AG09309 (cell line): ENCODE measurements around the gene RXRB.

Experiments
- DNase-seq: peaks from one replicate; pipeline ENCODE4 v3.0.0-alpha.2; 2010; ENCODE audit warnings: low read depth
- H3K4me3 ChIP-seq: 2 replicates; pipeline ENCODE4 v1.5.1; 2011; ENCODE audit warnings: mild to moderate bottlenecking, low read depth, low read length, moderate library complexity; ENCODE audit not compliant: control insufficient read depth
- TF ChIP-seq, protein P1 (sequence below): IDR thresholded peaks from 2 replicates; pipeline ENCODE4 v1.5.1; 2011; ENCODE audit warnings: mild to moderate bottlenecking, low read depth, low read length, inconsistent platforms; ENCODE audit not compliant: insufficient read depth, control insufficient read depth; ENCODE audit errors: missing control alignments

RXRB gene

DNA sequence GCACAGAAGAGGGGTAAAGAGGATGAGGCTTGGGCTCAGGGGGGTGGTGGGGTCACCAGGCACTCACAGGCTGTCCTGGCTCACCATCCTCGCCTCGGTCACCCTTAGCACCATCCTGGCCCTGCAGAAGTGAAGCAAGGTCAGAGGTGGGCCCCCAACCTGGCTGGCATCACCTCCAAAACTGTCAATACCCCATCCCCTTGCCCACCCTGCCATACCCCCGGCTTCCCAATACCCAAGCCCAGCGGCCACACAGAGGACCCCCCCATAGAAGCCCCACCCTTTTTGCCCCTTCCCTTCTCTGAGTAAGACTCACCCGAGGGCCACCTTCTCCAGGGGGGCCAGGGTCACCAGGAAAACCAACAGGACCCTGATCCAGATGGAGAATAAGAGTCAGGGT lies 31.8 kb downstream of the RXRB start:
- no peak overlapping the region for H3K4me3 ChIP-seq
- no peak for DNase-seq
- TF ChIP-seq, protein P1, sequence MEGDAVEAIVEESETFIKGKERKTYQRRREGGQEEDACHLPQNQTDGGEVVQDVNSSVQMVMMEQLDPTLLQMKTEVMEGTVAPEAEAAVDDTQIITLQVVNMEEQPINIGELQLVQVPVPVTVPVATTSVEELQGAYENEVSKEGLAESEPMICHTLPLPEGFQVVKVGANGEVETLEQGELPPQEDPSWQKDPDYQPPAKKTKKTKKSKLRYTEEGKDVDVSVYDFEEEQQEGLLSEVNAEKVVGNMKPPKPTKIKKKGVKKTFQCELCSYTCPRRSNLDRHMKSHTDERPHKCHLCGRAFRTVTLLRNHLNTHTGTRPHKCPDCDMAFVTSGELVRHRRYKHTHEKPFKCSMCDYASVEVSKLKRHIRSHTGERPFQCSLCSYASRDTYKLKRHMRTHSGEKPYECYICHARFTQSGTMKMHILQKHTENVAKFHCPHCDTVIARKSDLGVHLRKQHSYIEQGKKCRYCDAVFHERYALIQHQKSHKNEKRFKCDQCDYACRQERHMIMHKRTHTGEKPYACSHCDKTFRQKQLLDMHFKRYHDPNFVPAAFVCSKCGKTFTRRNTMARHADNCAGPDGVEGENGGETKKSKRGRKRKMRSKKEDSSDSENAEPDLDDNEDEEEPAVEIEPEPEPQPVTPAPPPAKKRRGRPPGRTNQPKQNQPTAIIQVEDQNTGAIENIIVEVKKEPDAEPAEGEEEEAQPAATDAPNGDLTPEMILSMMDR: no peak

DNA sequence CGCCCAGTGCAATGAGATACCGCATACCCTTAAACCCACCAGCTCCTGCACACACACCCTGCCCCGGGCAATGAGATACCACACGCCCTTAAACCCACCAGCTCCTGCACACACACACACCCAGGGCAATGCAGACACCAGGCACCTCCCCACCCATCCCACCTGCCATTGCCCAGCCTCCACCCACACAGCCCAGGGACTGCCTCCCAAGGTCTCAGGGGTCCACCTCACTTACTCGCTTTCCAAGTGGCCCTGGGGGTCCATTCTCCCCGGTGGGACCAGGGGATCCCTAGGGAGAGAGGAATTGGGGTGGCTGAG lies 32.2 kb downstream of the RXRB start:
- DNase-seq: no peak
- H3K4me3 ChIP-seq: no peak overlapping the region
- TF ChIP-seq, protein P1: no peak

DNA sequence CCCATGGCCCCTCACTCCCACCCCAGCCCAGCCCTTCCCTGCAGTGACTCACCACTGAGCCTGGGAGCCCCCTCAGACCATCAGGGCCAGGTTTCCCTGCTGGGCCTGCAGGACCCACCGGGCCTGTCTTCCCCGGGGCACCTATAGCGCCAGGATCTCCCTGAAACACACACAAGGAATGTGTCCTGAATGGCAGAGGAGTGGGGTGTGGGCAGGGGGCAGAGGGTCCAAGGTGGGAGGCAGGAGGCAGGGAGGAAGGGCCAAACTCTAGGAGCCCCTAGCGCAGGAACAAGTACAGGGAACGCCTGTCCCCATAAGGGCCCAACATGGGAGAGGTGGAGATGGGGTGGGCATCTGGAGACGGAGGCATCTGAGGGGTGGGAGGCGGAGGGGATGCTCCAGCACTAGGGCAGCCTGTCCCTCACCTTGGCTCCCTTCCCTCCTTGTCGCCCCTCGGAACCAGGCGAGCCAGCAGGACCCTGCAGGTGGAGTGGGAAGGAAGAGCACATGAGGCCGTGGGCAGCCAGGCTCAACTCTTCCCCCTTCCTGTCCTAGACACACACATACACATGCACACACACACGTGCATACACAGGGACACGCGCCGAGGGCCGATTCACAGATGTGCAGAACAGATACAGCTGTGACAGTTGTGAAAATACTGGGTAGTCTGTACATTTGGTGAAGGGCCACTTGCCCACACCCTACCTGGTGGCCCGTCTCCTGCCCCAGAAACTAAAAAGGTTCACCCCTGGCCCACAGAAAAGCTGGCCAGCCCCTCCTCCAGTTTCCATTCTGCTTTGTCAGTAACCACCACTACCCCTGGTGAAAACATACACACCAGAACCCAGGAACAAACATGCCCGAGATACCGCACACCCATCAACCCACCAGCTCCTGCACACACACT lies 32.8 kb downstream of the RXRB start:
- TF ChIP-seq, protein P1: no peak
- no peak overlapping the region for H3K4me3 ChIP-seq
- no peak for DNase-seq

DNA sequence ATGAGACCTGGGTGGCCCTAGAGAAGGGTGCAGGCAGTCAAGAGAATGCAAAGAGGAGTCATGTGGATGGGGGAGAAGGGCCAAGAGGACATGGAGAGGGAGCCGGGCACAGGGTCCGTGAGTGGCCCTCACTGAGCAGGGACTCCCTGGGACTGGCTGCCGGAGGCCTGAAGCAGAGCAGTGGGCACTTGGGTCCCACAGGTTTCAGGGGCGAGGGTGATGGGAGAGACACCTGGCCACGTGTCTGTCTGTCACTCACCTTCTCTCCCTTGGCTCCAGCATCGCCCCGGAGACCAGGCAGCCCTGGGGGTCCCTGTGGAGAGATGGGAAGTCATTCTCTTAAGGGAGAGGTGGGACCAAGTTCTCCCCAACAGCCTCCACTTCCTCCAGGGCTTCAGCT lies 33.7 kb downstream of the RXRB start:
- TF ChIP-seq, protein P1: no peak
- no peak for DNase-seq
- H3K4me3 ChIP-seq: no peak overlapping the region

DNA sequence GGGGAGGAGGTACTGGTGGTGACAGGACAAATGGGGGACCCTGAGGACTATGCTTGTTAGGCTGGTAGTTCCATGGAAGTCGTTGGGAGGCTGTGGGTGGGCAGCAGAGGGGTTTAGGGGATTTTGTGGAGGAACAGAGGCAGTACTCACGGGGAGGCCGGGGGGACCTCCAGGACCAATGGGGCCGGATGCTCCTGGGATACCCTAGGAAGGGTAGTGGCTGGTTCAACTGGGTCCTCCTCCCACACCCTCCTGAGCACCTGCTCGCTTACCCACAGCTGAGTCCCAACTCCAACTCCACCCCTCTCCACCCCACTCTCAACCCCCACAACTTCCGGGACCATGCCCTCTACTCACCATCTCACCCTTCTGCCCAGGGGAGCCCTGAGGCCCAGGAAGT lies 34.1 kb downstream of the RXRB start:
- TF ChIP-seq, protein P1: no peak
- no peak for DNase-seq
- no peak overlapping the region for H3K4me3 ChIP-seq

DNA sequence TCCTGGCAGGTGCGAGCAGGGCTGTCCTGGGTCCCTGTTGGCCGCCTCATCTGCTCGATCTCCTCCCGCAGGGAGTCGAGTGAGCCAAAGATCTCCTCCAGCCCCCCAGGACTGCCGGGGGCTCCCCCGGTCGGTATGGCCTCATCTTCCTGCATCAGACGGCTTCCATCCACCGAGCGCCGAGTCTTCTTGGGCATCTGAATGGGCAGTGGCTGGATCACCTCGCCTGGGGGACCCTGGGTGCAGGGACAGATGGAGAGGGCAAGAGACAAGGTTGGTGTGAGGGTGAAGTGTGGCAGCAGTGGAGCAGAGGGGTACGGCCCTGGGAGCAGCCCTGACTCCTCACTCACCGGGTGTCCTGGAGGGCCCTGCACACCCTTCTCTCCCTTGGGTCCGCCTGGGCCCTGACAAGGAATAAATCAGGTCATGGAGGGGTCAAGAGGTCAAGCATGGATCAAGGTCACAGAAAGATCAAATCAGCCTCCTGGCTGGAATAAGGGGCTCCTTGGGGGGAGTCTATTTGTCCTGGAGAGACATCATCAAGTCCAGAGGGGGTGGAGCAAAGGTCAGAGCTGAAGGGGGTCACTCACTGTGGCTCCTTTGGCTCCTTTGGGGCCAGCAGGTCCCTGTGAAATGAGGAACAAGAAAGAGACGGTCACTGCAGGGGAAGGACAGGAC lies 34.7 kb downstream of the RXRB start:
- TF ChIP-seq, protein P1: no peak
- H3K4me3 ChIP-seq: no peak overlapping the region
- DNase-seq: no peak
